DOHH2 (cell line): ENCODE results near the gene GARIN5B.

Experiments used
- H3F3A ChIP-seq: fragments of 200-600 bp; sonication (generic), shearing (Covaris generic); 2 replicates; pipeline ENCODE4 v1.6.0; 2016; ENCODE audit warnings: antibody characterized with exemption, mild to moderate bottlenecking; ENCODE audit not compliant: control insufficient read depth, insufficient read depth
- H3K27ac ChIP-seq: fragments of 200-600 bp; sonication (generic); 2 replicates; pipeline ENCODE4 v1.5.1; 2014; ENCODE audit warnings: low read depth, mild to moderate bottlenecking, low read length, moderate library complexity
- H3K27me3 ChIP-seq: fragments of 200-600 bp; sonication (generic); 2 replicates; pipeline ENCODE4 v1.6.1; 2014; ENCODE audit warnings: mild to moderate bottlenecking, low read length, mixed read lengths; ENCODE audit not compliant: control insufficient read depth
- H3K36me3 ChIP-seq: fragments of 200-600 bp; sonication (generic); 2 replicates; pipeline ENCODE4 v1.6.1; 2014; ENCODE audit warnings: mild to moderate bottlenecking, low read length, moderate library complexity, mixed read lengths; ENCODE audit not compliant: control insufficient read depth
- H3K4me1 ChIP-seq: fragments of 200-600 bp; sonication (generic); 2 replicates; pipeline ENCODE4 v1.6.1; 2014; ENCODE audit warnings: mild to moderate bottlenecking, low read length, mixed read lengths; ENCODE audit not compliant: control insufficient read depth
- H3K4me2 ChIP-seq: fragments of 200-600 bp; sonication (generic); 2 replicates; pipeline ENCODE4 v1.6.0; 2014; ENCODE audit warnings: mild to moderate bottlenecking, low read length, moderate library complexity
- H3K4me3 ChIP-seq: fragments of 200-600 bp; sonication (generic); 2 replicates; pipeline ENCODE4 v1.5.1; 2014; ENCODE audit warnings: mild to moderate bottlenecking, low read length, mixed read lengths
- H3K79me2 ChIP-seq: fragments of 200-600 bp; sonication (generic); 2 replicates; pipeline ENCODE4 v1.6.1; 2014; ENCODE audit warnings: mild to moderate bottlenecking, low read length, mixed read lengths; ENCODE audit not compliant: control insufficient read depth
- H3K9me2 ChIP-seq: fragments of 200-600 bp; sonication (generic); replicated peaks from 2 replicates; pipeline ENCODE4 v1.6.1; 2014; ENCODE audit warnings: mild to moderate bottlenecking, low read length, mixed read lengths; ENCODE audit not compliant: control insufficient read depth
- H3K9me3 ChIP-seq: fragments of 200-600 bp; sonication (generic); 2 replicates; pipeline ENCODE4 v1.6.1; 2014; ENCODE audit warnings: antibody characterized with exemption, low read length, mixed read lengths; ENCODE audit not compliant: control insufficient read depth, insufficient read depth
- H4K20me1 ChIP-seq: fragments of 200-600 bp; sonication (generic); 2 replicates; pipeline ENCODE4 v1.6.0; 2014; ENCODE audit warnings: low read depth, mild to moderate bottlenecking, antibody characterized with exemption, low read length, moderate library complexity; ENCODE audit not compliant: control insufficient read depth, insufficient read depth
- EZH2phosphoT487 ChIP-seq: fragments of 200-600 bp; sonication (generic); IDR thresholded peaks from 2 replicates; pipeline ENCODE4 v1.6.1; 2017; ENCODE audit warnings: borderline replicate concordance, mild to moderate bottlenecking, antibody characterized with exemption, low read length, moderate library complexity, mixed read lengths
- TF ChIP-seq, protein P1 (sequence below): fragments of 200-600 bp; sonication (generic); IDR thresholded peaks from one replicate; pipeline ENCODE4 v1.5.1; 2014; ENCODE audit warnings: antibody characterized with exemption, mild to moderate bottlenecking, low read depth, low read length; ENCODE audit not compliant: poor library complexity, severe bottlenecking

The GARIN5B gene

GRCh38 chr19:55391702-55392615, 28.9 kb upstream of the GARIN5B start:
- TF ChIP-seq, protein P1, sequence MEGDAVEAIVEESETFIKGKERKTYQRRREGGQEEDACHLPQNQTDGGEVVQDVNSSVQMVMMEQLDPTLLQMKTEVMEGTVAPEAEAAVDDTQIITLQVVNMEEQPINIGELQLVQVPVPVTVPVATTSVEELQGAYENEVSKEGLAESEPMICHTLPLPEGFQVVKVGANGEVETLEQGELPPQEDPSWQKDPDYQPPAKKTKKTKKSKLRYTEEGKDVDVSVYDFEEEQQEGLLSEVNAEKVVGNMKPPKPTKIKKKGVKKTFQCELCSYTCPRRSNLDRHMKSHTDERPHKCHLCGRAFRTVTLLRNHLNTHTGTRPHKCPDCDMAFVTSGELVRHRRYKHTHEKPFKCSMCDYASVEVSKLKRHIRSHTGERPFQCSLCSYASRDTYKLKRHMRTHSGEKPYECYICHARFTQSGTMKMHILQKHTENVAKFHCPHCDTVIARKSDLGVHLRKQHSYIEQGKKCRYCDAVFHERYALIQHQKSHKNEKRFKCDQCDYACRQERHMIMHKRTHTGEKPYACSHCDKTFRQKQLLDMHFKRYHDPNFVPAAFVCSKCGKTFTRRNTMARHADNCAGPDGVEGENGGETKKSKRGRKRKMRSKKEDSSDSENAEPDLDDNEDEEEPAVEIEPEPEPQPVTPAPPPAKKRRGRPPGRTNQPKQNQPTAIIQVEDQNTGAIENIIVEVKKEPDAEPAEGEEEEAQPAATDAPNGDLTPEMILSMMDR = no peak
- no peak for TF ChIP-seq EZH2phosphoT487
- peaks cover 25% of the 10 kb centered on the region for H4K20me1 ChIP-seq
- no peaks in the 10 kb centered on the region for H3K9me3 ChIP-seq
- H3F3A ChIP-seq = peaks cover 55% of the 10 kb centered on the region
- no peak overlapping the region for H3K4me2 ChIP-seq
- H3K4me3 ChIP-seq = no peak overlapping the region
- peaks cover 17% of the 10 kb centered on the region for H3K79me2 ChIP-seq
- no peak overlapping the region for H3K27ac ChIP-seq
- no peaks in the 10 kb centered on the region for H3K9me2 ChIP-seq
- no peaks in the 10 kb centered on the region for H3K27me3 ChIP-seq
- peaks cover 40% of the 10 kb centered on the region for H3K4me1 ChIP-seq
- peaks cover 33% of the 10 kb centered on the region for H3K36me3 ChIP-seq

GRCh38 chr19:55391191-55391670, 28.2 kb upstream of the GARIN5B start:
- H3K4me2 ChIP-seq = no peak overlapping the region

DNA sequence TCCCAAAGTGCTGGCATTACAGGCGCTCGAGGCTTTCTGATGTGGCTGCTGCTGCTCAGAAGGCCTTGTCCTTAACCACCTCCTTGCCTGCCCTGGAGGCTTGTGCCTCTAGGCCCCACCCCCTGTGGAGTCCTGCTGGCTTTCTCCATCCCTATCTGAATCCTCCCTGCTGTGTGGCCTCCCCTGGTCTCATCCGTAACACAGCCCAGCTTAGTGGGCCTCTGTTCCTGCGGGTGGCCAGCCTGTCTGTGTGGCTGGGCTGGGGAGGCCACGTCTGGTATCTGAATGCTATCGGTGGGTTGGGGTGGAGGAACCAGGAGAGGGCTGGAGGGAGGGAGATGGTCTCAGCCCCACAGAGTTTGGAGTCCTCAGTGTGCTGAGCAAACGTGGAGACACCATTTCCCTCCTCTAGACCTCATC, 27.4 kb upstream of the GARIN5B start:
- Histone ChIP-seq H3K4me1 (peaks cover 43% of the 10 kb centered on the region), H3K79me2 (peaks cover 29% of the 10 kb centered on the region), H3F3A (peaks cover 67% of the 10 kb centered on the region), H3K27ac (0 out of 2 replicates have a peak overlapping the region, but pooled peaks have one; percentile 6), H3K27me3 (peaks cover 3% of the 10 kb centered on the region; the same call in 1 of the 2 replicates), H4K20me1 (peaks cover 36% of the 10 kb centered on the region), H3K4me3 (no peak overlapping the region), H3K9me3 (no peaks in the 10 kb centered on the region), H3K9me2 (no peaks in the 10 kb centered on the region), H3K36me3 (peaks cover 45% of the 10 kb centered on the region), H3K4me2 (no peak overlapping the region; the same call in 1 of the 2 replicates)
- TF ChIP-seq, protein P1 = no peak
- no peak for TF ChIP-seq EZH2phosphoT487

More at GRCh38 chr19:55391191-55391670, 28.2 kb upstream of the GARIN5B start:
- no peak for TF ChIP-seq EZH2phosphoT487
- TF ChIP-seq, protein P1 = no peak
- Histone ChIP-seq H3K36me3 (peaks cover 40% of the 10 kb centered on the region), H3K9me3 (no peaks in the 10 kb centered on the region), H3K9me2 (no peaks in the 10 kb centered on the region), H3K4me3 (no peak overlapping the region), H3F3A (peaks cover 62% of the 10 kb centered on the region), H3K79me2 (peaks cover 24% of the 10 kb centered on the region), H3K27ac (no peak overlapping the region), H3K27me3 (peaks cover under 1% of the 10 kb centered on the region; the same call in 1 of the 2 replicates), H3K4me1 (peaks cover 43% of the 10 kb centered on the region), H4K20me1 (peaks cover 33% of the 10 kb centered on the region)
